Measurements from ENCODE around the gene NCSTN. TPM values are rescaled to one million over a fixed set of nuclear protein-coding genes. Genes with fewer than 3 reads are reported as not detected.

The NCSTN gene
- polyA plus RNA-seq, 1 donor from 2014 or later: 21.0 TPM

- peak overlapping the region; percentile 81 for H3K4me3 ChIP-seq (ENCODE audit: low read length)
- no peak overlapping the region for H3K27ac ChIP-seq (ENCODE audit: low read length)
- no peak overlapping the region for H3K4me2 ChIP-seq (ENCODE audit: low read length)
- no peaks in the 10 kb centered on the region for H3F3A ChIP-seq (ENCODE audit: insufficient read depth, low read length, poor library complexity, severe bottlenecking)
- H2AFZ ChIP-seq (ENCODE audit: low read depth, low read length): no peak overlapping the region
- peaks cover 5% of the 10 kb centered on the region for H3K36me3 ChIP-seq (ENCODE audit: insufficient read depth, low read length)
- no peak overlapping the region for H3K9ac ChIP-seq (ENCODE audit: low read length)
- no peak for TF ChIP-seq SMC3 (conservative IDR thresholded peaks at IDR 0.05; ENCODE audit: poor library complexity)
- TF ChIP-seq CTCF (IDR thresholded peaks at IDR 0.05; ENCODE audit: poor library complexity, severe bottlenecking): no peak
- no peak for TF ChIP-seq TAF1 (IDR thresholded peaks at IDR 0.05; ENCODE audit: low read depth)
- TF ChIP-seq REST (IDR thresholded peaks at IDR 0.05; ENCODE audit: borderline replicate concordance): no peak
- no peak for TF ChIP-seq EP300 (conservative IDR thresholded peaks at IDR 0.05; ENCODE audit: poor library complexity, severe bottlenecking)
- no peak for TF ChIP-seq EZH2 (IDR thresholded peaks at IDR 0.05; ENCODE audit: borderline replicate concordance, insufficient read depth, low read length, poor library complexity, severe bottlenecking)
- TF ChIP-seq RAD21 (conservative IDR thresholded peaks at IDR 0.05): no peak
- TF ChIP-seq POLR2AphosphoS5 (IDR thresholded peaks at IDR 0.05): no peak
- no peak for TF ChIP-seq MXI1 (conservative IDR thresholded peaks at IDR 0.05; ENCODE audit: poor library complexity, severe bottlenecking)
- H4K20me1 ChIP-seq (ENCODE audit: insufficient read depth): no peaks in the 10 kb centered on the region
- no peaks in the 10 kb centered on the region for H3K9me2 ChIP-seq (ENCODE audit: insufficient read depth, low read length)
- H3K27me3 ChIP-seq (ENCODE audit: insufficient read depth, low read depth, low read length): no peaks in the 10 kb centered on the region
- no peaks in the 10 kb centered on the region for H3K9me3 ChIP-seq (ENCODE audit: low read length)
- peaks cover 70% of the 10 kb centered on the region for H3K79me2 ChIP-seq (replicated peaks; ENCODE audit: insufficient read depth, low read length)
Observed at GRCh38 chr1:160340866-160341265, 2.3 kb upstream of the NCSTN start.

GRCh38 chr1:160342526-160342925 lies 657 bp upstream of the NCSTN start:
- TF ChIP-seq CTCF (IDR thresholded peaks at IDR 0.05; ENCODE audit: poor library complexity, severe bottlenecking): no peak
- TF ChIP-seq TAF1 (IDR thresholded peaks at IDR 0.05; ENCODE audit: low read depth): no peak
- TF ChIP-seq MXI1 (conservative IDR thresholded peaks at IDR 0.05; ENCODE audit: poor library complexity, severe bottlenecking): no peak
- no peak for TF ChIP-seq POLR2AphosphoS5 (IDR thresholded peaks at IDR 0.05)
- no peak for TF ChIP-seq EP300 (conservative IDR thresholded peaks at IDR 0.05; ENCODE audit: poor library complexity, severe bottlenecking)
- no peak for TF ChIP-seq EZH2 (IDR thresholded peaks at IDR 0.05; ENCODE audit: borderline replicate concordance, insufficient read depth, low read length, poor library complexity, severe bottlenecking)
- TF ChIP-seq REST (IDR thresholded peaks at IDR 0.05; ENCODE audit: borderline replicate concordance): no peak
- TF ChIP-seq RAD21 (conservative IDR thresholded peaks at IDR 0.05): no peak
- TF ChIP-seq SMC3 (conservative IDR thresholded peaks at IDR 0.05; ENCODE audit: poor library complexity): no peak
- H3K9me2 ChIP-seq (ENCODE audit: insufficient read depth, low read length): no peaks in the 10 kb centered on the region
- no peaks in the 10 kb centered on the region for H3F3A ChIP-seq (ENCODE audit: insufficient read depth, low read length, poor library complexity, severe bottlenecking)
- peak overlapping the region; percentile 81 for H3K4me3 ChIP-seq (ENCODE audit: low read length)
- H3K27me3 ChIP-seq (ENCODE audit: insufficient read depth, low read depth, low read length): no peaks in the 10 kb centered on the region
- peaks cover 70% of the 10 kb centered on the region for H3K79me2 ChIP-seq (replicated peaks; ENCODE audit: insufficient read depth, low read length)
- H3K27ac ChIP-seq (ENCODE audit: low read length): peak overlapping the region; percentile 67
- peak overlapping the region; percentile 91 for H3K4me2 ChIP-seq (ENCODE audit: low read length)
- no peaks in the 10 kb centered on the region for H4K20me1 ChIP-seq (ENCODE audit: insufficient read depth)
- no peaks in the 10 kb centered on the region for H3K9me3 ChIP-seq (ENCODE audit: low read length)
- H3K9ac ChIP-seq (ENCODE audit: low read length): peak overlapping the region; percentile 91
- H3K36me3 ChIP-seq (ENCODE audit: insufficient read depth, low read length): peaks cover 5% of the 10 kb centered on the region
- peak overlapping the region; percentile 69 for H2AFZ ChIP-seq (ENCODE audit: low read depth, low read length)
